NCI-H524 (cell line): ENCODE results near the gene PER1.
A peak's percentile ranks its signal among the peaks of the same experiment; 100 is the strongest.

Source experiments
- DNase-seq, 2 experiments: peaks; one replicate each; lab custom pipeline; 2025; lab: John Stamatoyannopoulos, UW

The PER1 gene

GRCh38 chr17:8141741-8142140 is 10.5 kb downstream of the PER1 start:
- no peak for DNase-seq

GRCh38 chr17:8141045-8141444 is 11.2 kb downstream of the PER1 start:
- DNase-seq: no peak

GRCh38 chr17:8140065-8141029 is 11.9 kb downstream of the PER1 start:
- DNase-seq: no peak

- DNase-seq: peak; percentile 76 to 91
These were observed 13.4 kb downstream of the PER1 start for GRCh38 chr17:8138672-8139371.

GRCh38 chr17:8138374-8138671 is 13.9 kb downstream of the PER1 start:
- no peak for DNase-seq

GRCh38 chr17:8137645-8138373 is 14.4 kb downstream of the PER1 start:
- DNase-seq: no peak

- no peak for DNase-seq
These were observed 18.3 kb downstream of the PER1 start for GRCh38 chr17:8133941-8134340.

GRCh38 chr17:8133399-8133798 is 18.8 kb downstream of the PER1 start:
- DNase-seq: no peak

GRCh38 chr17:8131844-8132441 is 20.3 kb downstream of the PER1 start:
- no peak for DNase-seq

- DNase-seq: no peak
These were observed 23.9 kb downstream of the PER1 start for GRCh38 chr17:8128125-8128784.

GRCh38 chr17:8126491-8127066 is 25.6 kb downstream of the PER1 start:
- DNase-seq: peak in 1 of 2 experiments; percentile 42

- DNase-seq: peak in 1 of 2 experiments; percentile 35
These were observed 26.2 kb downstream of the PER1 start for GRCh38 chr17:8125947-8126490.

- peak in 1 of 2 experiments; percentile 47 for DNase-seq
These were observed 26.9 kb downstream of the PER1 start for GRCh38 chr17:8125154-8125946.

- peak in 1 of 2 experiments; percentile 42 for DNase-seq
These were observed 27.7 kb downstream of the PER1 start for GRCh38 chr17:8124350-8125153.

GRCh38 chr17:8123695-8124349 is 28.4 kb downstream of the PER1 start, which contains the start of gene HES7:
HES7 (minus strand) TSS chr17:8124106; CDS start chr17:8124084, 22 bp downstream.
- DNase-seq: peak in 1 of 2 experiments; percentile 23

- DNase-seq: no peak
These were observed 29.1 kb downstream of the PER1 start for GRCh38 chr17:8122924-8123694.

- no peak for DNase-seq
These were observed 29.7 kb downstream of the PER1 start for GRCh38 chr17:8122422-8122923.
